Muscle layer of duodenum (tissue), 2 donors: ENCODE data around the gene ABCC8.

Source experiments
- H3K27ac ChIP-seq: one replicate; pipeline ENCODE4 v1.7.0; 2013; ENCODE audit warnings: mild to moderate bottlenecking, low read length
- H3K27me3 ChIP-seq: one replicate; pipeline ENCODE4 v1.7.0; 2013; ENCODE audit warnings: low read depth, mild to moderate bottlenecking, control low read depth, low read length
- H3K36me3 ChIP-seq, 2 donors: one replicate each; pipeline ENCODE4 v1.7.0; 2013; ENCODE audit warnings: low read length in 2 of 2, control low read depth in 1 of 2, mild to moderate bottlenecking in 1 of 2; ENCODE audit not compliant: insufficient read depth in 2 of 2, control insufficient read depth in 1 of 2
- H3K4me1 ChIP-seq, 2 donors: one replicate each; pipeline ENCODE4 v1.7.0; 2013; ENCODE audit warnings: low read length in 2 of 2, mild to moderate bottlenecking in 2 of 2, control low read depth in 1 of 2, moderate library complexity in 1 of 2; ENCODE audit not compliant: insufficient read depth in 2 of 2, control insufficient read depth in 1 of 2
- H3K4me3 ChIP-seq, 2 donors: one replicate each; pipeline ENCODE4 v1.7.0; 2013; ENCODE audit warnings: low read length in 2 of 2, low read depth in 1 of 2, mild to moderate bottlenecking in 1 of 2
- H3K9me3 ChIP-seq, 2 donors: one replicate each; pipeline ENCODE4 v1.7.0; 2013; ENCODE audit warnings: low read length in 2 of 2, control low read depth in 1 of 2, mild to moderate bottlenecking in 1 of 2; ENCODE audit not compliant: control insufficient read depth in 1 of 2
- donor health status: healthy.

ABCC8 gene

DNA sequence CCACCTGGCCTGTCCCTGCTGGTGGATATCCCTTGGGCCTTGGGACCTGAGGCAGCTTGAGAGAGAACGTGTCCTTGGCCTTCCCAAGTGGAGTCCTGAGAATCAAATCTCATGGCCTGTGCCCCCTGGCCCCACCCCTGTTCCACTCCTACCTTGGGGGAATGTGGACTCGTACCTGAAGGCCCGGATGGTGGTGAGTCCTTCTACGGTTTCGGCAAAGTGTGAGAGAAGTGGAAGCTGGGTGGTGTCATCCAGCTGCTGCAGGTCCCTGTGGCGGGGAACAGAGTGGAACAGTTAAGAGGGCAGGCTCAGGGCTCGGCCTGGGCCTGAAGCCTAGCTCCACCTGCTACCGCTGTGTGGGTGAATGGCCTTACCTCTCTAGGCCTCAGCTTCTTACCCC, 74.2 kb downstream of the ABCC8 start:
- Histone ChIP-seq H3K27me3 (no peaks in the 10 kb centered on the region), H3K27ac (no peak overlapping the region), H3K36me3 (no peaks in the 10 kb centered on the region), H3K4me3 (no peak overlapping the region), H3K4me1 (no peaks in the 10 kb centered on the region), H3K9me3 (no peaks in the 10 kb centered on the region)

DNA sequence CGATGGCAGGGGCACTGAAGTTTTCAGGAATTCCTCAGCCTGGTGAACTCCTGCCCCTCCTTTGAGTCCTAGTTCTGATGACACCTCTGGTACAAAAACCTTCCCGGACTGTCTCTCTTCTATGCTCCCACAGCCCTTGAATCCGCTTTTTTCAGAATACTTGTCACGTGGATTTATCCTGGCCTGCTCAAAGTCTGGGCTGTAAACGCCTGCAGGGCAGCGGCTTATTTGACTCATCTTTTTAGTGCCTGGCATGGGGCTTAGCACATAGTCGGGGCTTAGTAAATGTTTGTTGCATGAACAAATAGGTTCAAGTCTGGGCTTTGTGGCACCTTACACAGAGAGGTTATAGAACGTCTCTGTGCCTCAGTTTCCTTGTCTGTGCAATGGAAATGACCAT, 74.8 kb downstream of the ABCC8 start:
- H3K27me3 ChIP-seq, result no peaks in the 10 kb centered on the region
- no peaks in the 10 kb centered on the region for H3K4me1 ChIP-seq
- H3K36me3 ChIP-seq, result no peaks in the 10 kb centered on the region
- H3K27ac ChIP-seq, result no peak overlapping the region
- H3K4me3 ChIP-seq, result no peak overlapping the region
- H3K9me3 ChIP-seq, result no peaks in the 10 kb centered on the region

DNA sequence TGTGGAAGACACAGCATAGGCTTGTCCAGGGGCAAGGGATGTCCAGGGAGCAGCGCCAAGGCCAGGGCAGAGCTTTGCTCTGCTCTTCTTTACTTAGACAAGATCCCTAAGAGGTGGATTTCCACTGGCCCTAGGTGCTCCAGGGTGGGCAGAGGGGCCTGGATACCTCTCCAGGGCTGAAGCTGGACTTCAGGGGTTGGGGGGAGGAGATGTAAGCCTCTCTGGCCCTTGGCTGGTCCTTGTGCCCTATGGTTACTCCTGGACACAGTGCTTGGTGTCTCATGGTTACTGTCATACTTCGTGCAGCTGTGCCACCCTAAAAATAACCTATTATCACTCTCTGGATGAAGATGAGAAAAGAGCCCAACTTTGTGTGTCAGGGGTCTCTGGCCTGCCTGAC, 75.3 kb downstream of the ABCC8 start:
- Histone ChIP-seq H3K27ac (no peak overlapping the region), H3K36me3 (no peaks in the 10 kb centered on the region), H3K27me3 (no peaks in the 10 kb centered on the region), H3K4me1 (no peaks in the 10 kb centered on the region), H3K4me3 (no peak overlapping the region), H3K9me3 (no peaks in the 10 kb centered on the region)

DNA sequence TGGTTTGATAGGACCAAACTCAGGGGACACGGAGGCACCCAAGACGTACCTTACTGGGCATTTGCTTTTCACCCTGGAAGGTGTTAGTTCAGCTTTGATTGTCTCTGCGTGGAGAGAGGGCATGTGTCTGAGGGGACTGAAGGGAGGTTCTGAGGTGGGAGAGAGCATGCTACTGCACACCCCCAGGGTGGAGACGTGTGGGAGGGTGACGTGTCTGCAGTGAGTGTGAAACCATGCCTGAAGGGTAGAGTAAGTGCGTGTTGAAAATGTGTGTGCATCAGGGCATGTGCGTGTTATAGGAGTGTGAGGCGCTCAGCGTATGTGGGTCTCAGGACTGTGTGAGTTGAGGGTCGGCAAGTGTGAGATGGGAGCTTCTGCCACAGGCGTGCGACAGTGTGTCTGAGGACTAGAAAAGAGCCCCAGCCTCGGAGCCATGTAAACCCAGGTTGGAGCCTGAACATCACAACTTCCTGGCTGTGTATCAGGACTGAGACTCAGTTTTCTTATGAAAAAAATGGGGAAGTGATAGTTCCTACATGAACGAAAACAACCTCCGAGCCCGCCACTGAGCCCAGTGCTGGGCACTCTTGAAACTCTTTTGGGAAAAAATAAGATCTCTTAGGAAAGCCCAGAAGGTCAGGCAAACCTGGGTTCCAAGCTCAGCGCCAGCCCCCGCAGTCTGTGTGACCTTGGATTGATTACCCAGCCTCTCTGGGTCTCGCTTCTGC, 76.4 kb downstream of the ABCC8 start:
- Histone ChIP-seq H3K4me1 (no peaks in the 10 kb centered on the region), H3K27ac (no peak overlapping the region), H3K9me3 (no peaks in the 10 kb centered on the region), H3K4me3 (no peak overlapping the region), H3K36me3 (no peaks in the 10 kb centered on the region), H3K27me3 (no peaks in the 10 kb centered on the region)

DNA sequence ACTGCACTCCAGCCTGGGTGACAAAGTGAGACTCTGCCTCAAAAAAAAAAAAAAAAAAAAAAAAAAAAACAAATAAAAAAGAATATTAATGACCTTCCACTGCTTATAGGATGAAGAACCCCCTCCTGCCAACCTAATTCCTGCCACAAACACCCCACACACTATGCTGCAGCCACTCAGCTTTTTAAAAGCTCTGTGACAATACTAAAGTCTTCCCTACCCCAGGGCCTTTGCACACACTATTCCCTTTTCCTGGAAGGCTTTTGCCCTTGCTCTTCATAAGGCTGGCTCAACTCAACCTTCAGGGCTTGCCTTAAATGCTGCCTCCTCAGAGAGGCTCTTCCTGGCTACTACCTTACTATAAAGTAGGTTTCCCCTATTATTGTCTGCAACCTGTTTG, 77.4 kb downstream of the ABCC8 start:
- H3K4me3 ChIP-seq, result no peak overlapping the region
- no peaks in the 10 kb centered on the region for H3K36me3 ChIP-seq
- no peaks in the 10 kb centered on the region for H3K27me3 ChIP-seq
- no peaks in the 10 kb centered on the region for H3K9me3 ChIP-seq
- no peaks in the 10 kb centered on the region for H3K4me1 ChIP-seq
- H3K27ac ChIP-seq, result no peak overlapping the region

DNA sequence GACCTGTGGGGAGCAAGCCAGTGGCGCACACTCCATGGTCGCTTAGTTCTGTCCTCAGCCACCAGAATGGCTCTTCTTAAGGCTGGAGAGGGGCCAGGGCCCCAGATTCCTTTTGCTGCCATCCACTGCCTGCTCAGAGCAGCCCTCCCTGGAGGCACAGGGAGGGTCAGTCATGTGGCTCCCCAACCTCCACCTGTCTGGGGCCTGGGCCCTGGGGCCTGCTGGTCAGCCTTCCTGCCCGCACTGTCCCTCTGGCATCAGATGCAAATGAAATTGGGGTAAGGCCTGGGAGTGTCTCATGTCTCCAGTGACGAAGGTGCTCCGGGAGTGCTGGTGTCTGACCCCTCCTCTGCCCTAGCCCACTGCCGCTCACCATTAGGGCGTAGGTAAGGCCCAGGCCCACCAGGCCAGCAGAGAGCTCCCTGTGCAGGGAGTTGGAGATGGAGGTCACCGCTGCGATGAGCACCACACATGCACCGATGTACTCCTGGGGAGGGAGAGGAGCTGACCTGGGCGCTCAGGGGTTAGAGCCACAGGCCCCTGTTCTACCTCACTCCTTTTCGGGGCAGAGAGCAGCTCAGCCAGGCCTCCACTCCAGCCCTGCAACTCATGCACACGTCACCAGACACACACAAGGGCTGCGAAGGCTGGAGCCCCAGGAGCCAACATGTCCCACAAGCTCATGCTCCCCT, 79.2 kb downstream of the ABCC8 start:
- H3K27ac ChIP-seq, result no peak overlapping the region
- H3K4me3 ChIP-seq, result no peak overlapping the region
- no peaks in the 10 kb centered on the region for H3K9me3 ChIP-seq
- no peaks in the 10 kb centered on the region for H3K36me3 ChIP-seq
- H3K27me3 ChIP-seq, result no peaks in the 10 kb centered on the region
- H3K4me1 ChIP-seq, result no peaks in the 10 kb centered on the region

DNA sequence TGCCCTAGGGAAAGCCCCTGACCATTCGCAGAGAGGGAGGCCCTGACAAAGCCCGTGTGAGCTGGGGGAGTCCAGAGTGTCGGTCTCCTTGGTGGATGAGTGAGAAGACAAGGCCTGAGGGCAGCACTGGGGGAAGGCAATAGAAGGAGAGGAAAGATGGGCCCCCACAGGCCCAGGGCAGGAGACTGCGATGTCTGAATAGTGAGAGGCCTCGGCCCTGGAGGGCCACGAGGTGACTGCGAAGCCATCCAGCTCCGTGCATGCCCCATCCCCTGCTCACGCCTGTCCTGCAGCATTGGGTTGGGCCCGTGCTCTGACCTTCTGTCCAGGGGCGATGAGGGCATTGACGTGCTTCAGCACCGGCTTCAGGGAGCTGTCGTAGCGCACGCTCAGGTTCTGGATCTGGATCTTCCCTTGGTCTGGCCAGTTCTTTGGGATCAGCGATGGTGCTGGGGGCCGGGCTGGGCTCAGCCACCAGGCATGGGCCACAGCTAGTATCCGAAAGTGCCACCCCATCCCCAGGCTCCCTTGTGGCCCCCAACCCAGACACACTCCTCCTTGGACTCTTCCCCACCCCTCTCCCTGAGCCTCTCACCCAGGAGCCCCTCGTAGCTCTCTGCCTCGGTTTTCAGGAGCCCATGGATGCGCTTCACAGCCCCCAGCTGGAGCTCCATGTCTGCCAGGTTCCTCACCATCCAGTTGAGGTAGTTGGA, 79.9 kb downstream of the ABCC8 start:
- no peaks in the 10 kb centered on the region for H3K36me3 ChIP-seq
- no peaks in the 10 kb centered on the region for H3K9me3 ChIP-seq
- H3K4me1 ChIP-seq, result no peaks in the 10 kb centered on the region

DNA sequence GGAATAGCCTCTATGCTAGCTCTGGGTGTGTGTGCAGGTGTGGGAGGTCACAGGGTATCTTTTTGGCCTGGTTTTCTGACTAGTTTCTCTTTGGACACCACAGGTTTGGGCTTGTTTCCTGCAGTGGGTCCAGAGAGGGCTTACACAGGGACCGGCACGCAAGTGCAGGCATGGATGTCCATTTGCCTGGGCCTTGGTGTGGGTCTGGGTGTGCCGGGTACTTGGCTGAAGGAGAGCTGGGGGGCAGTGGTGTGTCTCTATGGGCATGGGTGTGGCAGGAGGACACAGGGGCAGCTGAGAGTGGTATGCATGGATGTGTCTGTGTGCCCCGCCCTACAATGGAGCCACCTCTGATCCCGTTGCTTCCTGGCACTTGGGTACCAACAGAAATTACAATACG, 80.7 kb downstream of the ABCC8 start:
- Histone ChIP-seq H3K4me1 (no peaks in the 10 kb centered on the region), H3K27ac (no peak overlapping the region), H3K36me3 (no peaks in the 10 kb centered on the region), H3K4me3 (no peak overlapping the region), H3K9me3 (no peaks in the 10 kb centered on the region), H3K27me3 (no peaks in the 10 kb centered on the region)

More for the DNA sequence above, 79.9 kb downstream of the ABCC8 start:
- Histone ChIP-seq H3K4me3 (no peak overlapping the region), H3K27me3 (no peaks in the 10 kb centered on the region), H3K27ac (no peak overlapping the region)

DNA sequence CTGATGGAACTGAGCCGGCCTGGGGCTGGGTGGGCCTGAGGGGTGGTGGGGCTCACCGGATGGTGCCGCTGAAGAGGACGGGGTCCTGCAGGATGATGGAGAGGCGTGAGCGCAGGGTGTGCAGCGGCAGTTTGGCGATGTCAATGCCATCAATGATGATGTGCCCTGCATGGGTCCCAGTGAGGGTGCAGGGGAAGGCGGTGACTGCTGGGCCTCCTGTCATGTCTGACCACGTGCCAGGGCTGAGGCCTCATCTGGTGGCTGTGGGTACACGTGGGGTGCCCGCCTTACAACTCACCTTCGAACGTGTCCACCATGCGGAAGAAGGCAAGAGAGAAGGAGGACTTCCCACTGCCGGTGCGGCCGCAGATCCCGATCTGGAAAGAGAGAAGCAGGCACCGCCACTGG, 81.1 kb downstream of the ABCC8 start:
- Histone ChIP-seq H3K9me3 (no peaks in the 10 kb centered on the region), H3K27ac (no peak overlapping the region), H3K4me1 (no peaks in the 10 kb centered on the region), H3K27me3 (no peaks in the 10 kb centered on the region), H3K4me3 (no peak overlapping the region), H3K36me3 (no peaks in the 10 kb centered on the region)

DNA sequence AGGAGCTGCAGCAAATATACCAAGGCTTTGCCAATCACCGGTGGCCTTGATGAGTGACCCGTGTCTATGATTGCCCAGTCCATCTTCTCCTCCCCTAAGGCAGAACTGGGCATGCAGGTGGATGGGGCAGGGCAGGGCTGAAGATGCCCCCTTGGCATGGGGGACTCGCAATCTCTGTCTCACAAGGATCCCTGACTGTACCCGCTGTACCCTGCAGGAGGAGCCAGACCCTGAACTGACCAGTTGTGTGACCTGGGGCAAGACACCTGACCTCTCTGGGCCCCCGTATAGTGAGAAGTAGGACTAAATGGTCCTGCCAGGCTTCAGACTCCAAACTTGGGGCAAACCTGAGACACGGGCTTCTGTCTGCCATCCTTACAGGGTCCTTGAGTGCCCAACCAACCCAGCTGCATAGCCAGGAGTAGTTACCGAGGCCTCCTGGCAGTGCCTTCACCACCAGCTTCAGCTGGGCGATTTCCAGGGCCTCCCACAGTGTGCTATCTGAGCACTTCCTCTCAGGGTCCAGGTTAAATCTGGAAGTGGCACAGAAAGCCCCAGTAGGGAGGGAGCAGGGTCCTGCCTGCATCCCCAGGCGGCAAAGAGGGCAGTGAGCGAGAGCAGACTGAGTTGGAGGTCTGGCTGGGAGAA, 81.8 kb downstream of the ABCC8 start:
- Histone ChIP-seq H3K4me1 (no peaks in the 10 kb centered on the region), H3K27ac (no peak overlapping the region), H3K36me3 (no peaks in the 10 kb centered on the region), H3K4me3 (no peak overlapping the region), H3K27me3 (no peaks in the 10 kb centered on the region), H3K9me3 (no peaks in the 10 kb centered on the region)

DNA sequence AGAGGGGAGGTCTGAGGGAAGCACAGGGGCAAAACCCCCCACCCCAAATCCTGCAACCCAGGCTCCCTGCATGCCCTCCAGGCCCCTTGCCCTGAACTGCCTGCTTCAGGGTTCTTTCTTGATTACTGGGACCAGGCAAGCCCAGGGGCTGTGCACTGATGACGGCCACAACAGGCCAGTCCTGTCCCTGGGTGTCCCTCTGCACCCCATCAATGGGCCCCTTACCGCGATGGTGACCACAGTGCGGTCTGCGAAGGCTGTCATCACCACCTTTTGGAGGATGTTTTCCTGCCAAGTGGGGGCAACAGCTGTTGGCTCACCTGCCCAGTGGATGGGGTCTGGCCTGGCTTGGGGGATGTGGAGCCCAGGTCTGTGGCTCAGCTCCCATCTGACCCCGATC, 83.2 kb downstream of the ABCC8 start:
- Histone ChIP-seq H3K4me3 (no peak overlapping the region), H3K27ac (no peak overlapping the region), H3K36me3 (no peaks in the 10 kb centered on the region), H3K4me1 (peaks cover 0 to 3% of the 10 kb centered on the region in 2 donors), H3K9me3 (no peaks in the 10 kb centered on the region), H3K27me3 (no peaks in the 10 kb centered on the region)
